Measurements from ENCODE around the gene NCOA4. TPM values are rescaled to one million over a fixed set of nuclear protein-coding genes. Genes with fewer than 3 reads are reported as not detected.

Gene NCOA4
- total RNA-seq, 4 donors from 2014 or later = 84.3 to 135 (median 113) TPM

GRCh38 chr10:46042527-46042926 is 12.1 kb upstream of the NCOA4 start:
- TF ChIP-seq POLR2A (IDR thresholded peaks at IDR 0.05) (no peak), CTCF (IDR thresholded peaks at IDR 0.05) (no peak), EP300 (IDR thresholded peaks at IDR 0.05) (no peak)
- no peak overlapping the region for H3K27ac ChIP-seq
- WGBS, 2 donors = 53 to 67% methylated on average over 4 of the region's 4 CpGs

GRCh38 chr10:46040004-46040403 is 9.6 kb upstream of the NCOA4 start:
- TF ChIP-seq EP300 (IDR thresholded peaks at IDR 0.05) = no peak
- TF ChIP-seq POLR2A (IDR thresholded peaks at IDR 0.05) = no peak
- no peak for TF ChIP-seq CTCF (IDR thresholded peaks at IDR 0.05)
- H3K36me3 ChIP-seq = no peaks in the 10 kb centered on the region
- no peak overlapping the region for H3K27ac ChIP-seq
- 80 to 87% methylated on average over 3 of the region's 3 CpGs for WGBS, 2 donors
- peaks cover 0 to 5% of the 10 kb centered on the region in 2 donors for H3K27me3 ChIP-seq
- H3K4me1 ChIP-seq = no peaks in the 10 kb centered on the region
- H3K4me3 ChIP-seq = no peak overlapping the region
- no peaks in the 10 kb centered on the region for H3K9me3 ChIP-seq
- DNase-seq (ENCODE audit: low spot score in 2 of 2) = no peak

More at GRCh38 chr10:46042527-46042926, 12.1 kb upstream of the NCOA4 start:
- DNase-seq (ENCODE audit: low spot score in 2 of 2) = no peak
- Histone ChIP-seq H3K27me3 (no peaks in the 10 kb centered on the region), H3K36me3 (no peaks in the 10 kb centered on the region), H3K9me3 (no peaks in the 10 kb centered on the region), H3K4me1 (no peaks in the 10 kb centered on the region), H3K4me3 (no peak overlapping the region)

GRCh38 chr10:46037107-46037825 is 6.8 kb upstream of the NCOA4 start:
- DNase-seq (ENCODE audit: low spot score in 2 of 2) = no peak
- no peak overlapping the region for H3K27ac ChIP-seq
- H3K4me1 ChIP-seq = no peaks in the 10 kb centered on the region
- no peak overlapping the region for H3K4me3 ChIP-seq
- H3K27me3 ChIP-seq = peaks cover 0 to 5% of the 10 kb centered on the region in 2 donors
- WGBS, 2 donors = 88% methylated on average over 8 of the region's 8 CpGs
- H3K9me3 ChIP-seq = no peaks in the 10 kb centered on the region
- H3K36me3 ChIP-seq = no peaks in the 10 kb centered on the region
- no peak for TF ChIP-seq POLR2A (IDR thresholded peaks at IDR 0.05)
- no peak for TF ChIP-seq EP300 (IDR thresholded peaks at IDR 0.05)
- TF ChIP-seq CTCF (IDR thresholded peaks at IDR 0.05) = no peak

GRCh38 chr10:46035923-46036849 is 5.8 kb upstream of the NCOA4 start:
- Histone ChIP-seq H3K36me3 (no peaks in the 10 kb centered on the region), H3K27ac (no peak overlapping the region), H3K4me3 (no peak overlapping the region), H3K27me3 (peaks cover 0 to 5% of the 10 kb centered on the region in 2 donors), H3K4me1 (no peaks in the 10 kb centered on the region), H3K9me3 (no peaks in the 10 kb centered on the region)
- TF ChIP-seq CTCF (IDR thresholded peaks at IDR 0.05) (no peak), POLR2A (IDR thresholded peaks at IDR 0.05) (no peak), EP300 (IDR thresholded peaks at IDR 0.05) (no peak)
- 58 to 60% methylated on average over 8 of the region's 8 CpGs for WGBS, 2 donors
- DNase-seq (ENCODE audit: low spot score in 2 of 2) = no peak

DNA sequence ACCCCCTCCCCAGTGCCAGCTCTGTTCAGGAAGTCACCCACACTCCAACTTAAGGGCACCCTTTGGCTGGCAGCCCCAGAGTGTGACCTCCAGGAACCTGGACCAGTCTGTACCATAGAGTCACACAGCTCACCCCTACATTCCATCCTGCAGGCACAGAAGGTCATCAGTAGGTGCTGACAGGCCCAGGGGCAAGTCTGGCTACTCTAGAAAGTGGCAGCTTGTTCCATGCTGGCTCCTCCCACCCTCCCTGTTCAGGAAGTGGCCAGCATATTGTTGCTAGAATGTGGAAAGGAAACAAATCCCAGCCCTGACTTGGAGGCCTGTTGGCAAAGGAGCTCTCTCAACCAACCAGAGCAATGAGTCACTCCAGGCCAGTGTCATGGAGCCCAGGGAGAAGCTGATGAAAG is 3.2 kb upstream of the NCOA4 start:
- Histone ChIP-seq H3K4me3 (no peak overlapping the region), H3K27me3 (peaks cover 0 to 5% of the 10 kb centered on the region in 2 donors), H3K9me3 (no peaks in the 10 kb centered on the region), H3K4me1 (peaks cover 4 to 16% (median 11%) of the 10 kb centered on the region in 4 donors), H3K36me3 (no peaks in the 10 kb centered on the region), H3K27ac (no peak overlapping the region)
- DNase-seq (ENCODE audit: low spot score in 2 of 2) = no peak
- TF ChIP-seq EP300 (IDR thresholded peaks at IDR 0.05) (no peak), CTCF (IDR thresholded peaks at IDR 0.05) (no peak), POLR2A (IDR thresholded peaks at IDR 0.05) (no peak)

Data from tibial nerve (tissue), 4 donors.